HepG2 (cell line): ENCODE data around the gene EMILIN1. TPM values are rescaled to one million over a fixed set of nuclear protein-coding genes. Genes with fewer than 3 reads are reported as not detected.

Experiments used
- HES4 ChIP-seq: sonication (generic); formaldehyde crosslinking; IDR thresholded peaks from 2 replicates; pipeline ENCODE4 v1.9.0; 2021; ENCODE audit warnings: mild to moderate bottlenecking, missing genetic modification reagents, borderline replicate concordance
- NFATC3 ChIP-seq: sonication (generic); formaldehyde crosslinking; IDR thresholded peaks from 2 replicates; pipeline ENCODE4 v1.5.1; 2020; ENCODE audit warnings: mild to moderate bottlenecking, missing genetic modification reagents
- SAP130 ChIP-seq: IDR thresholded peaks from 2 replicates; pipeline ENCODE4 v1.6.1; 2016; ENCODE audit warnings: low read depth
- TAF1 ChIP-seq: sonication (generic); formaldehyde crosslinking; IDR thresholded peaks from 2 replicates; pipeline ENCODE4 v1.4.0; 2020; ENCODE audit warnings: missing genetic modification reagents
- ZBED4 ChIP-seq: sonication (generic); formaldehyde crosslinking; IDR thresholded peaks from 2 replicates; pipeline ENCODE4 v1.4.0; 2020; ENCODE audit warnings: missing genetic modification reagents, borderline replicate concordance
- ZBTB38 ChIP-seq: sonication (generic); formaldehyde crosslinking; IDR thresholded peaks from 2 replicates; pipeline ENCODE4 v1.5.1; 2020; ENCODE audit warnings: mild to moderate bottlenecking, missing genetic modification reagents
- ZMYM3 ChIP-seq: sonication (generic); formaldehyde crosslinking; IDR thresholded peaks from 2 replicates; pipeline ENCODE4 v1.5.1; 2020; ENCODE audit warnings: mild to moderate bottlenecking, missing genetic modification reagents
- ZNF281 ChIP-seq: sonication (generic); formaldehyde crosslinking; IDR thresholded peaks from 2 replicates; pipeline ENCODE4 v1.4.0; 2020; ENCODE audit warnings: missing genetic modification reagents, borderline replicate concordance
- polyA plus RNA-seq, 8 experiments: library from polyadenylated mRNA; depleted of rRNA in 3 of 8; stranded (reverse) in 7 of 8; unstranded in 1 of 8; fragments of >200 nt; fragmentation: Illumina TruSeq in 4 of 8; extraction: Trizol in 4 of 8; gene quantifications; 2 replicates each; pipeline versions ENCODE4 v1.2.1 to v1.2.3, GENCODE V29; 2011 to 2016; ENCODE audit warnings: low read depth in 4 of 8, missing spikeins in 1 of 8, mixed read lengths in 1 of 8; ENCODE audit not compliant: insufficient read depth in 1 of 8
- total RNA-seq, 5 experiments: library from RNA; depleted of rRNA; stranded (reverse); fragments of >200 nt; fragmentation: Illumina TruSeq; extraction: Trizol; gene quantifications; 2 replicates each; pipeline ENCODE4 v1.2.3, GENCODE V29; 2016; ENCODE audit warnings: low read depth in 1 of 5
- TF ChIP-seq, protein P1 (sequence below): sonication (generic); formaldehyde crosslinking; IDR thresholded peaks from 2 replicates; pipeline ENCODE4; 2020; ENCODE audit warnings: missing genetic modification reagents, mild to moderate bottlenecking, borderline replicate concordance
- TF ChIP-seq, protein P2 (sequence below): sonication (generic); formaldehyde crosslinking; IDR thresholded peaks from 2 replicates; pipeline ENCODE4 v1.5.0; 2020; ENCODE audit warnings: mild to moderate bottlenecking, missing genetic modification reagents
- TF ChIP-seq, protein P3 (sequence below): sonication (generic); formaldehyde crosslinking; IDR thresholded peaks from 2 replicates; pipeline ENCODE4 v1.8.1; 2023; ENCODE audit warnings: mild to moderate bottlenecking, missing genetic modification reagents

The EMILIN1 gene
- total and polyA plus RNA-seq, 2 of the 13 experiments (the other 11 are each of a cell fraction or from before 2014, with no cell fraction given): 8.1 to 9.7 TPM

- peak; percentile 20; the same call in 1 of the 2 replicates for TF ChIP-seq SAP130 (CRISPR knock-in tag)
- peak; percentile 31; the same call in 1 of the 2 replicates for TF ChIP-seq ZBTB38
- TF ChIP-seq ZBED4 (CRISPR knock-in tag): no peak
- TF ChIP-seq ZMYM3 (CRISPR knock-in tag): 0 out of 2 replicates have a peak, but pooled peaks have one; percentile 2
- no peak; the same call in 1 of the 2 replicates for TF ChIP-seq TAF1 (CRISPR knock-in tag)
- peak; percentile 58; the same call in 1 of the 2 replicates for TF ChIP-seq HES4 (CRISPR knock-in tag)
- peak; percentile 61; the same call in 1 of the 2 replicates for TF ChIP-seq NFATC3
- TF ChIP-seq ZNF281: peak; percentile 19; the same call in 1 of the 2 replicates
- TF ChIP-seq, protein P1, sequence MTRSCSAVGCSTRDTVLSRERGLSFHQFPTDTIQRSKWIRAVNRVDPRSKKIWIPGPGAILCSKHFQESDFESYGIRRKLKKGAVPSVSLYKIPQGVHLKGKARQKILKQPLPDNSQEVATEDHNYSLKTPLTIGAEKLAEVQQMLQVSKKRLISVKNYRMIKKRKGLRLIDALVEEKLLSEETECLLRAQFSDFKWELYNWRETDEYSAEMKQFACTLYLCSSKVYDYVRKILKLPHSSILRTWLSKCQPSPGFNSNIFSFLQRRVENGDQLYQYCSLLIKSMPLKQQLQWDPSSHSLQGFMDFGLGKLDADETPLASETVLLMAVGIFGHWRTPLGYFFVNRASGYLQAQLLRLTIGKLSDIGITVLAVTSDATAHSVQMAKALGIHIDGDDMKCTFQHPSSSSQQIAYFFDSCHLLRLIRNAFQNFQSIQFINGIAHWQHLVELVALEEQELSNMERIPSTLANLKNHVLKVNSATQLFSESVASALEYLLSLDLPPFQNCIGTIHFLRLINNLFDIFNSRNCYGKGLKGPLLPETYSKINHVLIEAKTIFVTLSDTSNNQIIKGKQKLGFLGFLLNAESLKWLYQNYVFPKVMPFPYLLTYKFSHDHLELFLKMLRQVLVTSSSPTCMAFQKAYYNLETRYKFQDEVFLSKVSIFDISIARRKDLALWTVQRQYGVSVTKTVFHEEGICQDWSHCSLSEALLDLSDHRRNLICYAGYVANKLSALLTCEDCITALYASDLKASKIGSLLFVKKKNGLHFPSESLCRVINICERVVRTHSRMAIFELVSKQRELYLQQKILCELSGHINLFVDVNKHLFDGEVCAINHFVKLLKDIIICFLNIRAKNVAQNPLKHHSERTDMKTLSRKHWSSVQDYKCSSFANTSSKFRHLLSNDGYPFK: 0 out of 2 replicates have a peak, but pooled peaks have one; percentile 27
- TF ChIP-seq, protein P2, sequence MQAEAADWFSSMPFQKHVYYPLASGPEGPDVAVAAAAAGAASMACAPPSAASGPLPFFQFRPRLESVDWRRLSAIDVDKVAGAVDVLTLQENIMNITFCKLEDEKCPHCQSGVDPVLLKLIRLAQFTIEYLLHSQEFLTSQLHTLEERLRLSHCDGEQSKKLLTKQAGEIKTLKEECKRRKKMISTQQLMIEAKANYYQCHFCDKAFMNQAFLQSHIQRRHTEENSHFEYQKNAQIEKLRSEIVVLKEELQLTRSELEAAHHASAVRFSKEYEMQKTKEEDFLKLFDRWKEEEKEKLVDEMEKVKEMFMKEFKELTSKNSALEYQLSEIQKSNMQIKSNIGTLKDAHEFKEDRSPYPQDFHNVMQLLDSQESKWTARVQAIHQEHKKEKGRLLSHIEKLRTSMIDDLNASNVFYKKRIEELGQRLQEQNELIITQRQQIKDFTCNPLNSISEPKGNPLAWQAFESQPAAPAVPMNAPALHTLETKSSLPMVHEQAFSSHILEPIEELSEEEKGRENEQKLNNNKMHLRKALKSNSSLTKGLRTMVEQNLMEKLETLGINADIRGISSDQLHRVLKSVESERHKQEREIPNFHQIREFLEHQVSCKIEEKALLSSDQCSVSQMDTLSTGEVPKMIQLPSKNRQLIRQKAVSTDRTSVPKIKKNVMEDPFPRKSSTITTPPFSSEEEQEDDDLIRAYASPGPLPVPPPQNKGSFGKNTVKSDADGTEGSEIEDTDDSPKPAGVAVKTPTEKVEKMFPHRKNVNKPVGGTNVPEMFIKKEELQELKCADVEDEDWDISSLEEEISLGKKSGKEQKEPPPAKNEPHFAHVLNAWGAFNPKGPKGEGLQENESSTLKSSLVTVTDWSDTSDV (CRISPR knock-in tag): 0 out of 2 replicates have a peak, but pooled peaks have one; percentile 18
- TF ChIP-seq, protein P3, sequence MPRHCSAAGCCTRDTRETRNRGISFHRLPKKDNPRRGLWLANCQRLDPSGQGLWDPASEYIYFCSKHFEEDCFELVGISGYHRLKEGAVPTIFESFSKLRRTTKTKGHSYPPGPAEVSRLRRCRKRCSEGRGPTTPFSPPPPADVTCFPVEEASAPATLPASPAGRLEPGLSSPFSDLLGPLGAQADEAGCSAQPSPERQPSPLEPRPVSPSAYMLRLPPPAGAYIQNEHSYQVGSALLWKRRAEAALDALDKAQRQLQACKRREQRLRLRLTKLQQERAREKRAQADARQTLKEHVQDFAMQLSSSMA (CRISPR knock-in tag): no peak
These were observed at the start of gene EMILIN1 (continued) for GRCh38 chr2:27078267-27079194.
